ENCODE measurements around the gene CNTN4.
"Not testable (repeated sequence)": the region's sequence is repeated elsewhere in the genome, so short reads cannot be mapped to it uniquely, and the experiment has no call there.

The CNTN4 gene

GRCh38 chr3:2714834-2715233, 616.2 kb downstream of the CNTN4 start:
- DNase-seq = no peak

- no peak for DNase-seq
These were observed 628.4 kb downstream of the CNTN4 start for GRCh38 chr3:2727101-2727500.

GRCh38 chr3:2727610-2728318, 629.1 kb downstream of the CNTN4 start:
- DNase-seq = no peak

- no peak for DNase-seq
These were observed 633.2 kb downstream of the CNTN4 start for GRCh38 chr3:2731843-2732242.

- DNase-seq = no peak
These were observed 636.8 kb downstream of the CNTN4 start for GRCh38 chr3:2735392-2735894.

- DNase-seq = no peak
These were observed 642.9 kb downstream of the CNTN4 start for GRCh38 chr3:2741516-2741915.

GRCh38 chr3:2765002-2765579, 666.4 kb downstream of the CNTN4 start:
- no peak for DNase-seq

- DNase-seq = no peak
These were observed 671.8 kb downstream of the CNTN4 start for GRCh38 chr3:2770451-2770850.

GRCh38 chr3:2771193-2771592, 672.5 kb downstream of the CNTN4 start:
- no peak for DNase-seq

GRCh38 chr3:2771741-2772140, 673.1 kb downstream of the CNTN4 start:
- DNase-seq = no peak

- DNase-seq = no peak
These were observed 674.1 kb downstream of the CNTN4 start for GRCh38 chr3:2772803-2773202.

- DNase-seq = no peak
These were observed 676.0 kb downstream of the CNTN4 start for GRCh38 chr3:2774481-2775249.

GRCh38 chr3:2783261-2783660, 684.6 kb downstream of the CNTN4 start:
- no peak for DNase-seq

GRCh38 chr3:2784627-2785026, 686.0 kb downstream of the CNTN4 start:
- no peak for DNase-seq

GRCh38 chr3:2790266-2790815, 691.7 kb downstream of the CNTN4 start:
- DNase-seq = no peak

- no peak for DNase-seq
These were observed 693.8 kb downstream of the CNTN4 start for GRCh38 chr3:2792432-2792831.

- DNase-seq = no peak
These were observed 695.3 kb downstream of the CNTN4 start for GRCh38 chr3:2793987-2794386.

GRCh38 chr3:2802429-2802828, 703.8 kb downstream of the CNTN4 start:
- DNase-seq = no peak

GRCh38 chr3:2807514-2807913, 708.8 kb downstream of the CNTN4 start:
- no peak for DNase-seq

- no peak for DNase-seq
These were observed 712.1 kb downstream of the CNTN4 start for GRCh38 chr3:2810723-2811122.

- DNase-seq = no peak
These were observed 720.9 kb downstream of the CNTN4 start for GRCh38 chr3:2819571-2819970.

GRCh38 chr3:2820982-2821381, 722.3 kb downstream of the CNTN4 start:
- not testable (repeated sequence) for DNase-seq

- DNase-seq = no peak
These were observed 723.9 kb downstream of the CNTN4 start for GRCh38 chr3:2822611-2823010.

- DNase-seq = no peak
These were observed 724.4 kb downstream of the CNTN4 start for GRCh38 chr3:2823031-2823430.

All from activated CD4-positive, alpha-beta T cell treated with anti-CD3 and anti-CD28 coated beads for 48 hours (primary cell).